Stimulated activated CD8-positive, alpha-beta memory T cell treated with anti-CD3 and anti-CD28 coated beads, Interleukin-4, amount 100 ng/mL, for 48 hours (primary cell): ENCODE data around the gene DCUN1D3.
"Not testable (repeated sequence)": the region's sequence is repeated elsewhere in the genome, so short reads cannot be mapped to it uniquely, and the experiment has no call there.

Source experiments
- DNase-seq: peaks from one replicate; pipeline ENCODE4 v3.0.0-alpha.2; 2020

Gene DCUN1D3

DNA sequence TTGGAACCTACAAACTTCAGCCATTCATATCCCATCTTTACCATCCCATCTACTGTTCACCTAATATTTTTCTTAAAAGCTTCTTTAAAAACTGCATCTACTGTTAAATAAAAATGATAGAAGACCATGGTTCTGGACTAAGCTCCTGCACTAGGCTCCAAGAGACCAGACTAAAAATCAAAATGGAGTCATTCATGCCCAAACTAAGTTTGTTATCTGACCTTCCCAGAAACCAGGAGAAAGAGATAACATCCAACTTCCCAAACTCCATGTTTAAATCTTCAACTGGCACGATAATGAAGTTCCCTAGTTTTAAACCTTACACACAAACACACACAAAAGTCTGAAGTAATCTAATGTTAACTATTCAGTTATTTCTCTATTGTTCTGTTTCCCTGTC, 13.8 kb downstream of the DCUN1D3 start:
- no peak for DNase-seq

DNA sequence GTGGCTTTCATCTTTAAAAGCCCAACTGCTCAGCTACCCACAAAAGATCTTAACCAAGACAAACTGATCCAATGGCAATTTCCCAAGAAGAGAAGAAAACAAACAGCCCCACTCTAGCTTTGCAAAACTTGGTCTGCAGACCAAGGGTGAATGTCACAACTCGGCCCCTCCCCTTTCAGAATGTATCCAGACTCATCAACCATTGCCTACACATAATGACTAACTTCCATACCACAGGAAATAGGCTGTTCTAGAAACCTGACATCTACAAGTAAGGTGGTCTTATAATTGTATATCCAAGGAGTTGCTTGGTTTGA, 16.0 kb downstream of the DCUN1D3 start:
- peak; percentile 55 for DNase-seq

DNA sequence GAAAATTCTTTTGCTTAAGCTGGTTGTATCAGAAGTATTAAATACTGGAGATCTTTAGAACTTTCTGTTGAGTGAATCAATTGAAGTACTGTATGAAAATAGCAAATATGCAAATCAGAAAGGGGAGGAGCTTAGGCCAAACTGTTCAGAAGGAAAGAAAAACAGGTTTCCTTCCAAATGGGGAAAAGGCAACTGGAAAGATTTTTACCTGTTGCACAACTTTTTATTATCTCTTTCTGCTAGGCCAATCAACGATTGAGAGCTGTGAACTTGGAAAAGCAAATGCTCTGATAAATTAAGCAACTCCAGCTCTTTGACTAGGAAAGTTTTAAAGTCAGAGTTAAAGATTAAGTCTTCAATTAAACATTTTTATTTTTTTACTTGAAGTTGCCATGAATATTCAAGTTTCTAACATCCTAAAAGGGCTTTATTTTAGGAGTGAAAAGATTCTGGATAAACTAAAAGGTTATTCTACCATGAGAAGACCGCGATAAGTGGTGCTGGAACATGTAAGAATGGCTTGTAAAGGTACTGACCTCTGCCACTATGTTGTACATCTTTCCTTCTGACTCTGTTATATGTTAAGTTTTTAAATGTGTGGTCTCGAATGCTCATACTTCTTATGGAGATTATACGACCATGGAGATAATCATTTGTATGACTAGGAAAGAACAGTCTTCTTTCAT, 16.5 kb downstream of the DCUN1D3 start:
- DNase-seq, result no peak

DNA sequence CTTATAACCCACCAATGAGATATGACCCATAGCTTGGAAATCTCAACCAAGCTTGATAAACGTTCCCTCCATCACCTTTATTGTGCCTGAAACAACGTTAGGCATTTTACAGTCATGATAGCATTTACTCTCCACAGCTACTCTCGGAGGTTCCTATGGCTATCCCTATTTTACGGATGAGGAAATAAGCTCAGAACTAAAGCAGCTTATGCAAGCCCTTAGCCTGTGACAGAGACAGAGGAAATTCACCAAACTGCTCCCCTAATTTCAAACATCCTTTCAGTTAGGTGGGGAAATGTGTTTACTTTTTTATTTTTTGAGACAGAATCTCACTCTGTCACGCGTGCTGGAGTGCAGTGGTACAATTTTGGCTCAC, 18.7 kb downstream of the DCUN1D3 start:
- DNase-seq, result no peak

DNA sequence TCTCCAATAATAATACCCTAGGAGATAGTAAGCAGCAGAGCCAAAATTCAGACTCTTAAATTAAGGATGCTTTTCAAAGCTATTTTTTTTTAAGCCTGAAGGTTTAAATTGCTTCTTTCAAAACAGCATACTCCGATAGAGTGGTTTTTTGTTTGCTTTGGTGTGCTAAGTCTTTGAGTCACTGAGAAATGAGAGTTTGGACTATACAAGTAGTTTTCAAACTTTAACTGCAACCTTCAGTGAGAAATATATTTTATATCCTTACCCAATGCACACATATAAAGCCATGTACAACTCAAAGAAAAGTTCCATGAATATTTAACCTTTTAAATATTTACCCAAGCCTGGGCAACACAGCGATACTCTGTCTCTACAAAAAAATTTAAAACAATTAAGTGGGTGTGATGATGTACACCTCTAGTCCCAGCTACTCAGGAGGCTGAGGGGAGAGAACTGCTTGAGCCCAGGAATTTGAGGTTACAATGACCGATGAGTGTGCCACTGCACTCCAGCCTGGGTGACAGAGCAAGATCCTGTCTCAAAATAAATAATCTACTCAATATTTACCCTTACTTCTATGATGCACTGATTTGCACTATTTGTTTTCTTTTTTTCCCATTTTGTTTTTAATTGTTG, 19.2 kb downstream of the DCUN1D3 start:
- DNase-seq, result no peak

DNA sequence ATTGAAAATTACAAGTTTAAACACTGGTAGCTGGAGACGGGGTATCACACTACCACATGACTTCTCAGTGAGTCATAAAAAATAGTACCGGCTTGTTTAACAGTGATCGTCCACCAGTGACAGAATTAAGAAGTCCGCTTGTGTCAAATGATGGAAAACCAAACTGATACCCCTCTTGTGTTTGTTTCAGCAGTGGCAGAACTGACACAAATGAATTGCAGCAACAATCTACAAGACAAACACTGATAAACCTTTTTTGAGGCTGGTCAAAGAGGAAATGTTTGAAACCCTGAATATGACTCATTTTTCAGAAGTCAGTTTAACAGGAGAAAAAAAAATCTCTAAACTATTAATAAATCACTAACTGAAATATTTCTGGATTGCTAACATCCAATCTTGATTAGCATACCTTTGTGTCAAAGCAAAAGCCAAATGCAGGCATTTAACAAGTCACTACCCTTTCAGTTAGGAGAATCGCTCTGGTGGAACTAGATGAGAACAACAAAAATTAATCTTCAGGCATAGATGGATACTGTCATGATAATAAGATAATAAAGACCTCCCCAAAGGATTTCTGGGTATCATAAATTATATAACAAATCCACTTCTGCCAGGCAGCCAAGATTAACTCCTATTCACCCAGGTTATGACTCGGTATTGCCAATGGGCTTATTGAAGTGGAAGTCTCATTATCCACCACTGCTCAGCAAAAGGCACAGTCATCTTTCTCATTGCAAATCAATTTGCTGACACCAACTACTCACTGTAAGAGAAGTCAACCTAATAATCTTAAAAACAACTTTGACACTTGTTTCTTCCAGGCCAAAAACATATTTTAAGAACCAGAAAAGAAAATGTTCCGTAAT, 20.8 kb downstream of the DCUN1D3 start:
- DNase-seq, result no peak

DNA sequence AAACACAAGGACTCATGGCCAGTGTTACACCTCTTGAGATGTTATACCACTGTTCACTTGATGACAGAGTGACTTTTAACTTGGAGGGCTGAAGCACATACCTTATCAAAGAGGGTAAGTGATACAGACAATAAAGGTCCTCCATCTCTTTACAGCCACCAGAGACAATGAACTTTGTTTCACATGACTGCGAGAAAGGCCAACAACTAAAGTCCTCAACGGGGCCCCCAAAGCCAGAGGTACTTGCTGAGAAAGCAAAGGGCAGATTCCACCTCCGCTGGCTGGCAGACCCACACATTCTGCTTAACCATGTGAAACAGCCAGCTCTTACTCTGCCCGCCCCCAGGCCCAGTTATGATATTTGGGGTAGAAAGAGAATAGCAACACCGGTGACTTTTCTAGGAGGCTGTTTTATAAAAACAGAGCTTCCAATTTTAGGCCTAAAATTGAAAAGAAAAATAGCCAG, 21.4 kb downstream of the DCUN1D3 start:
- peak; percentile 45 for DNase-seq

DNA sequence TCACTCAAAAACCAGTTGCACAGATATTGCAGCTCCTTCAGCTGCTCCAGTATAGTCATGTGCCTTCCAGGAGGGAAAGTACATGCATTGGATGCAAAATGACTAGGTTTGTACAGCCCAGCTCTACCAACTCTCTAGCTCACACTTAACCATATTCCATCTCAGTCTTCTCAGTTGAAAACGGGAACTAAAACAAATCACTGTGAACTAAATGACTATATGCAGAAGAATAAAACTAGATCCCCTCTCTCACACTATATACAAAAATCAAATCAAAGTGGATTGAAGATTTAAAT, 24.9 kb downstream of the DCUN1D3 start:
- DNase-seq, result no peak

DNA sequence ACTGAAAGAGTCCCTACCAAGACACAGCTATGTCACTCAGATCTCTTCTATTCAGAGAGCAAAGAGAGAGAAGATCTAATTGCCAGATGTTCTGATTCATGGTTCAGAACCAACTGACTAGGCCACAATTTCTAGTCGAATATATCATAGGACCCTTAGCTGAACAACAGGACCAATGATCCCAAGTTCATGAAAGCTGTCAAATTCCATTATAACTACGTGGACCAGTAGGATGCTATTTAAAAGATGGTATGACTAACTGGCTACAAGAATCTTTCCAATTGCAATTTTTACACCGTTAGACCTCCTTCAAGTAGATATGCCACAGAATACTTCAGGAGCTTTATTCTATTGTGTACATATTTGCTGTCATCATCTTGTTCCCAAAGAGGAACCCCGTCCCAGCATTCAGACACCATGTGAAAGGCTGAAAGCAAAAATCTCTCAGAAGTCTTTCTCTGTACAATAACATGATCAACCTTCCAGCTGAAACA, 26.0 kb downstream of the DCUN1D3 start:
- DNase-seq, result no peak

DNA sequence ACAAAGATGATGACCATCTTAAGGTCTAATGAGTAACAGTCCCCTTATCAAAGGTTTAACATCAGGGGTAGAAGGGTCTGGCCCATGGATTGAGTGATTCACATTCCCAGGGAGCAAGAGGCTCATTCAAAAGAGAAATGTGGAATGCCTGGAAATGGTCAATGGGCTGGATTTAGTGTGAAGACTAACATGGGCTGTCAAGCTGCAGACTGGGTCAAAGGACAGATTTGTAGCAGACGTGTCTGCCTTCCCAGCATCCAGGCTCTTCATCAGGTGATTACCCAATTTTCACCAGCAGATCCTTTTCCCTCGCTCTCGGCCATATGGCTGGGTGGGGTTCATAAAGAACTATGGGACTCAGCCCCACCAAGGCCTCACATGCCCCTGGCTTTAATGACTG, 26.8 kb downstream of the DCUN1D3 start:
- DNase-seq, result no peak

DNA sequence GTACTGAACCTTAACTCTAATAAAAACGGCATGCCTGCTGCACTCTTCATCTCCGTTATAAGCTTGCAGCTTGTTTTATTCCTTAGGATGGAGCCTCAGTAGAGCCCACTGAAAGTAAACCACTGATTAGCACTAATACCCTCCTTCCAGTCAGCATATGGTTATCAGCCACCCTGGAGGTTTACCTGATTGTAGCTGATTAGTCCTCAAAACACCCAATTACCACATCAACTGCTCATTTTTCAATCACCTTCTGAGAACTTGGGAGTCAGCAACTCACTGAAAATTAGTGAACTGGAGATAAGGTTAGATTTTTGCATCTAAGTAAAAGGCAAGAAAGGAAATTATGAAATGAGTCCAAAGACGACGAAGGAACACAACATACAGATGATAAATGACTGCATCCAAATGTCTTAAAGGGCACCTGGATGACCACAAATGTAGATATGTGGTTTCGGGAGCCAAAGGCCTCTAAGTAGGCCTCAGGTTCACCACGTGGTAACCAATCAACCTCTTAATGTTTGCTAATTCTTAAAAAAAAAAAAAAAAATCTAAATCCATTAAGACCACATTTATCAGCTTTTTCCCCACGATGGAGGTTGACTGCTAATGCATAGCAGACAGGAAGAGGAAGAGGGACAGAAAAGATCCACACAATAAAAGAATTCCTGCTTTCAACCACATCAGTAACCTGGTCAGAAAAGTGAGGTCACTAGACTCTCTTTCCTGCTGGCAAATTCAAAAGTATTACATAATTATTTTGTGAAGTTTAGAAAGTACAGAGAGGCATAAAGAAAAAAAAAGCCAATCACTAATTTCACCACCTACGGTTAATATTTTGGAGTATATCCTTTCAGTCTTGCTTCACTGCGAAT, 28.0 kb downstream of the DCUN1D3 start:
- no peak for DNase-seq

DNA sequence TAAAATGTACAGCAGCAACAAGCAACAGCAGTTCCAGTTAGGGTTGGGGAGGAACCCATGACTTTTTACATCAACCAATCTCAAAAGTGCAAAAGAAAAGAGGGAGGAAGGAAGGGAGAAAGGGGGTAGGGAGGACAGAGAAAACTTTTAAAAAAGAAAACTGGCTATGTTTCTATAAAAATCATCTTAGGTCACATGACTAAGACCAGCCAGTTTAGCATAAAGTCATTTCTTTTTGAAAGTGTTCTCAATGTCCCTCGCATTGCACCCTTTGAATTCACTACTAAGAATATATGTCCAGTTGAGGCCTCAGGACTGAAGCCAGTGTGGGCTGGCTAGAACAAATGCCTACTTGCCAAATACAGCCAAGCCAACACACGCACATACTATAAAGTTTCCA, 28.9 kb downstream of the DCUN1D3 start:
- no peak for DNase-seq

DNA sequence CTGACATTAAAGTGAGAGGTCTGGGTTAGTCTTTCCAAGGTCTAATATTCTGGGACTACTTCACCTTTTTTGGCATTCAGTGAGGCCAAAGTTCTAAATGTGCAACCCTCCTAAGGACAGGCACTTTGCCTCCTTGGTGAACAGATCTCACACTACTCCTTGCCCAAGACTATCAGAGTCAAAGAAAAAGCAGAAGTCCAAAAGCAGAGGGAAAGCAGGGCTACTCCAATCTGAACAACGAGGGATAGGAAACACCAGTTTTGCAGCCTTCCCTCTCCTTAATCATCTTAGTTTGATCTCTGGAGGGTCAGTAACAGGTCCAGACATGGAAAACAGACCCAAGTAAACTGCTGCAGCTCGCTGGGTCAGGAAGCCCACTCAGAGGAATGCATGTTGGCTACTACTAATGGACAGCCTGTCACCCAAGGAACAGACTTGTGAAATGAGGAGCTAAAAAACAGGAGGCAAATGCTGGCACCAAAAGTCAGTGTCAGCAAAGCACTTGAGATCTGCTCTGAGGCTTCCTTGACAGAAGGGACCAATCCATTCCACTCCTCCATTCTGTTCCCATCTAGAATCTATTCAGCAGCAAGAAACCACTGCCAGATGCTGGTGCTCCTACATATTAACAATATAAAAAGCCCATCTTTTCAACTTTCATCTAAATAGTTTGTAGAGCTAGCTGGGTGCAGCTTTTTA, 29.9 kb downstream of the DCUN1D3 start:
- DNase-seq, result no peak

DNA sequence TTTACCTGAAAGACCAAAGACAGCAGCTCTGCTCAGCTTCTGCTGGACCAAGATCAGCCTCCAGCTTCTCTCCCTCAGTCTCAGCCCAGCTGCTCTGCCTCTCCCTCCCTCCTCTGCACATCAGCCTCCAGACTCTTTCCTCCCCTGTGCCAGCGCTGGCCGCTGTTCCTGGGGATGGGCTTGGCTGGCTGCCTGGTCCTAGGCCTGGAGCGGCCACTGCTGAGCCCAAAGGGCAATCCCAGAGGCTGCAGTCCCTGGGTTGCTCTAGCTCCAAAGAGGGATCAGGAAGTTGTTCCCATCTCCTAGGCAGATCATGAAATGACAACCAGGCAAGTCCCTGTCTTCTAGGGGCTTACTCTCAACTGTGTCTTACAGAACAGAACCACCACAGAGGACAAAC, 31.3 kb downstream of the DCUN1D3 start:
- DNase-seq, result no peak

DNA sequence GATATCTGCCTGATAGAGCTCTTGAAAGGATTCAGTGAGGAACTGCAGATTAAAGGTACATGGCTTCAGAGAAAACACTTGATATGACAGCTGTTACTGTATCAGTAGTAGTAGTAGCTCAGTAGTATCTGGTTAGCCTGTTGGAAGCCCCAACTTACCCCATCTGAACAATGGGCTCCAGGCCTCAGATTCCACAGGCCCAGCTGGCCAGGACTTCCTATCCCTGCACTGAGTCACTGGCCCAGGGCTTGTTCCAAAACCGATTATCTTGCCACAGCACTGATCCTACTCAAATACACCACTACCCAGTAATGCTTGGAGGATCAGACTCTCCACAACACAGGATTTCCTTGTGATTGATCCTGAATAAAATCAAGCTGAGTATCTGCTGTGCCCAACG, 32.6 kb downstream of the DCUN1D3 start:
- no peak for DNase-seq

DNA sequence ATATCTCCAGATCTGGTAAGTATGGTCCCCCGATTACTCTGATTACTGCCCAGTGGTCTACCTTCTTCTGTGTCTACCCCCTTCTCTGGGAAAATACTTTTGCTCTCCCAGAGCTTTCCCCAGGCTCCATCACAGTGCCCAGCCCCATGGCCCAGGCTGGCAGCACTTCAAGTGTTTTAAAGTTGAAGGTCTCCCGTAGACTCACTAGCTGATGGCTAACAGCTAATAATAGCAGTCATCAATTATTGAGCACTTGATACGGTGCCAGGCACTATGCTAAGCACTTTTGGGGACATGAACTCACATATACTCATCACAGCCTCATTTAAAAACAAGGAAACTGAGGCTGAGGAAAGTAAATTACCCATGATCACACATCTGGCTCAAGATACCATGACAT, 33.4 kb downstream of the DCUN1D3 start:
- DNase-seq, result no peak

DNA sequence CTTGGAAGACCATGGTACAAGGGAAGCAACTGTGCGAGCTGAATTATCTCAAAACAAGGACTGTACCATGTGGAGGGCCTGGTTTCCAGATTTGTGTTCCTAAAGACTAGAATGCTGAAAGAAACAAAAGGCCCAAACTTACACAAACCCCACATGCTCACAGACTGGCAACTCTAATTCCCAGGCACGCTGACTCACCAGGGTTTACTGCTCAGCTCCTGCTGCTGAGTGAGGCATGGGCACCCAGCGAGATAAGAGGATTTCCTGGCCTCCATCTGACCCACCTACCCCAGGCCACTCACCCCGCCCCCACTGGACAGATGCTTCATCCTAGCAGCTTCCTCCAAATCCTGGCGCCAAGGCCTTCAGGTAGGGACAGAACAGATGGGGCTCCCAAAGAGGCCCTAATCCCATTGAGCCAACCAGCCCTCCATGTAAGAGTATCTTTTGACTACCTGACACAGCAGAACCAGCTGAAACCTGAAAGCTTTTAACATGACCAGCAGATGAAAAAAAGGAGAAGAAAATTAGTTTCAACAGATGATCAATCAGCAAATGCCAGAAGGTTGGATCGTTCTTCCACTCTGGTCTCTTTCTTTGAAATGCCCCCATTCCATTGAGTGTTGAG, 33.9 kb downstream of the DCUN1D3 start:
- peak; percentile 32 for DNase-seq

DNA sequence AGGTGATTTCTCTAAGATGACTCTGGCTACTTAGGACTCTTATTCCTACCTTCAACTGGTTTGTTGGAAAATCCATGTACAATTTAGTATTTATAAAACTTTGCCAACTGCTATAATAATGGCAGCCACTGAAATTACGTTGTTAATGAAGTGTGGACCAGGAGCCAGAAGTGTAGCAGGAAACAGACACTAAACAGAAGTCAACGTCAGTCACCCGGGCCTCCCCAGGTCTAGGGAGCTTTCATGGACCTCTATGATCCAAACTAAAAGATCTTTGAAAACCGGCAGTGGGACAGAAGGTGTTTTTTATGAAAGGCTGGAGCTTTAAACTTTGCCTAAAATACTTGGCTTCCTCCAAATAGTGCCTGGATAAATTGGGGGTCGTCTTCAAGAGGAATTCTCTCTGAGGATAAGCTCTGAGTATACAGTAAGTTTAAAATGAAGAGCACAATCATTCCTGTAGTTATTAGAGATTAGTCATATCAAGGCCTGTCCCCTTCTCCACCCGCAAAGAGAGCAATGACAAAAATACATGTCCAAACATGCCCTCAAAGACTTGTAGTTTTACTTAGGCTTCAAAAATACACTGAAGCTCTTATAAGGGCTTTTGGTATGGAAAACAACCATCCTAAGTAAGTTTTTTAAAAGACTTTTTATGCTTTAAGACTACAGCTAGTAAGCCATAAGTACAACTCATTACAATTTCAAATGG, 34.6 kb downstream of the DCUN1D3 start:
- no peak for DNase-seq

DNA sequence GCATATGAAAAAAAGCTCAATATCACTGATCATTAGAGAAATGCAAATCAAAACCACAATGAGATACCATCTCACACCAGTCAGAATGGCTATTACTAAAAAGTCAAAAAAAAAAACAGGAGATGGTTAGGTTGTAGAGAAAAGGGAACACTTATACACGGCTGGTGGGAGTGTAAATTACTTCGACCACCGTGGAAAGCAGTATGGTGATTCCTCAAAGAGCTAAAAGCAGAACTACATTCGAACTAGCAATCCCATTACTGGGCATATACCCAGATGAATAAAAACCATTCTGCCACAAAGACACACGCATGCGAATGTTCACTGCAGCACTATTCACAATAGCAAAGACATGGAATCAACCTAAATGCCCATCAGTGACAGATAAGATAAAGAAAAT, 35.8 kb downstream of the DCUN1D3 start:
- not testable (repeated sequence) for DNase-seq

DNA sequence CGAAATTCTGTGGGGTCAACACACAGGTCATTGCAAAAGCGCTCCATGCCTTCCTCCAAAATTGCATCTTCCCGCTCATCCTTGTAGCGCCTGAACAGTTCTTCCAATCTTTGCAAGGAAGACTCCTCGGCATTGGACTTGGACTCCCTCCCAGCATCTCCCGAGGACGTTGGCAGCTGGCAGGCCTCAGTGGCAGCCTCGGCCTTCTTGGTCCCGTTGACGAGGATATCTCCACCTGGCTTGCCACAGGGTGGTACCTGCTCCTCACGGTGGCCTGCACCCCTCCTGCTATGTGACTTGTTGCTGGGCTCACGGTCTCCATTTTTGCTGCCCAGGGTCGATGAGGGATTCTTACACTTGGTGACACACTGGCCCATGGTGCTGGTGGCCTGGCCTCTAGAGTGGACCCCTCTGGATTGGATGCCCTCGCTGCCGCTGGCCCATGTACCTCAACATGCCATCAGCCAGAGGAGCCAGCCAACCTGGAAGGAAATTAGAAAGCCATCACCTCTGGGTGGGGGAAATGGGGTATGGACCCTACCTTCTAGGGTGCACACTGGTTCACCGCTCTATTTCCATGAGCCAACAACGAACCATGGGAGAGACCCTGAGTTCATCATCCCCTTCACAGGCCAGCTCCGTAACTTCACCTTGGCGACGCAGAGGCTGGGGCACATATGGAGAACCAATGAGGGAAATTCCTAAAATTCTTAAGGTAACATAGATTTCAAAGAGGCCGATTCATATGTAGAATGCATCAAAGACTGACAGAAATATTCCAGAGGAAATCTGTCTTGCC, 37.8 kb downstream of the DCUN1D3 start:
- DNase-seq, result no peak
